Endothelial cell of umbilical vein (primary cell): ENCODE results near the gene SLC35G3. TPM values are rescaled to one million over a fixed set of nuclear protein-coding genes. Genes with fewer than 3 reads are reported as not detected.

Source experiments
- BruUV-seq: library from RNA; stranded (reverse); fragments of 400-500 nt; replicated peaks from 2 replicates; lab custom pipeline; 2021; lab: Mats Ljungman, UMichigan
- CTCF ChIA-PET: fragments of 300-600, 350-600 bp; sonication (Branson Sonifier 250); formaldehyde crosslinking; loops from one replicate; lab custom pipeline; 2021; ENCODE audit warnings: antibody characterized with exemption, inconsistent platforms; lab: Charles Lee
- POLR2A ChIA-PET: fragments of 300-600, 350-600 bp; sonication (Branson Sonifier 250); formaldehyde crosslinking; loops from one replicate; lab custom pipeline; 2021; ENCODE audit warnings: antibody characterized with exemption, inconsistent platforms; lab: Charles Lee
- DNase-seq: peaks from one replicate; pipeline ENCODE4 v3.0.0-alpha.2; 2011; ENCODE audit warnings: low read depth, low spot score
- FAIRE-seq: peaks from 2 replicates; lab custom pipeline; 2011; peaks lifted over from hg19 to GRCh38; lab: Jason Lieb, UNC
- H2AFZ ChIP-seq: 2 replicates; pipeline ENCODE4 v1.6.0; 2012; ENCODE audit warnings: low read depth, low read length, control low read depth, inconsistent platforms
- H3K27ac ChIP-seq: 2 replicates; pipeline ENCODE4 v1.5.1; 2011; ENCODE audit warnings: low read depth, mild to moderate bottlenecking, control low read depth, low read length, moderate library complexity; ENCODE audit not compliant: insufficient read depth
- H3K27me3 ChIP-seq, 2 experiments: 2 replicates each; pipeline versions ENCODE4 v1.6.0 to v1.6.1; 2011; ENCODE audit warnings: low read length in 2 of 2, mixed read lengths in 1 of 2; ENCODE audit not compliant: control insufficient read depth in 2 of 2, insufficient read depth in 2 of 2
- H3K36me3 ChIP-seq, 2 experiments: 2 replicates in 1 of 2; 3 replicates in 1 of 2; pipeline ENCODE4 v1.5.1; 2011; ENCODE audit warnings: low read length in 2 of 2, mild to moderate bottlenecking in 1 of 2, moderate library complexity in 1 of 2; ENCODE audit not compliant: control insufficient read depth in 2 of 2, insufficient read depth in 2 of 2; ENCODE audit errors: extremely low read depth in 1 of 2
- H3K4me1 ChIP-seq: 3 replicates; pipeline ENCODE4 v1.5.1; 2011; ENCODE audit warnings: mild to moderate bottlenecking, low read length; ENCODE audit not compliant: control insufficient read depth, insufficient read depth; ENCODE audit errors: extremely low read depth
- H3K4me2 ChIP-seq: 2 replicates; pipeline ENCODE4 v1.6.1; 2011; ENCODE audit warnings: low read length, control low read depth, mixed read lengths; ENCODE audit not compliant: insufficient read depth
- H3K4me3 ChIP-seq, 3 experiments: fragments of 200-600 bp in 1 of 3; sonication (generic), shearing (Covaris generic) in 1 of 3; replicated peaks in 1 of 3; 2 replicates each; pipeline ENCODE4 v1.5.1; 2011 to 2016; ENCODE audit warnings: control low read depth in 3 of 3, low read length in 3 of 3, mild to moderate bottlenecking in 2 of 3, inconsistent platforms in 1 of 3, low read depth in 1 of 3, moderate library complexity in 1 of 3; ENCODE audit not compliant: insufficient read depth in 1 of 3
- H3K79me2 ChIP-seq: 2 replicates; pipeline ENCODE4 v1.6.0; 2012; ENCODE audit warnings: low read length, inconsistent platforms; ENCODE audit not compliant: control insufficient read depth, insufficient read depth
- H3K9ac ChIP-seq: replicated peaks from 2 replicates; pipeline ENCODE3; 2011; ENCODE audit warnings: low read length, control low read depth; ENCODE audit not compliant: insufficient read depth; ENCODE audit errors: extremely low read depth
- H3K9me1 ChIP-seq: replicated peaks from 3 replicates; pipeline ENCODE4 v1.6.0; 2011; ENCODE audit warnings: mild to moderate bottlenecking, low read length; ENCODE audit not compliant: control insufficient read depth, insufficient read depth; ENCODE audit errors: extremely low read depth
- H3K9me3 ChIP-seq: replicated peaks from 2 replicates; pipeline ENCODE4 v1.5.1; 2012; ENCODE audit warnings: low read length, inconsistent platforms; ENCODE audit not compliant: control insufficient read depth, insufficient read depth
- H4K20me1 ChIP-seq: replicated peaks from 2 replicates; pipeline ENCODE3; 2011; ENCODE audit warnings: mild to moderate bottlenecking, low read length; ENCODE audit not compliant: control insufficient read depth, insufficient read depth; ENCODE audit errors: extremely low read depth
- CTCF ChIP-seq, 2 donors: IDR thresholded peaks; 1 replicate in 1 of 2; 2 replicates in 1 of 2; pipeline ENCODE4 v1.5.1; 2011; ENCODE audit warnings: low read length in 2 of 2, mild to moderate bottlenecking in 2 of 2, moderate library complexity in 2 of 2, control low read depth in 1 of 2, inconsistent platforms in 1 of 2, low read depth in 1 of 2; ENCODE audit not compliant: insufficient read depth in 1 of 2; ENCODE audit errors: extremely low read depth in 1 of 2
- FOS ChIP-seq: IDR thresholded peaks from 2 replicates; pipeline ENCODE4 v1.6.1; 2011; ENCODE audit warnings: mild to moderate bottlenecking, low read length, moderate library complexity, borderline replicate concordance; ENCODE audit not compliant: insufficient read depth
- MAX ChIP-seq: IDR thresholded peaks from 2 replicates; pipeline ENCODE4 v1.6.1; 2011; ENCODE audit not compliant: insufficient read depth, insufficient read length
- MYC ChIP-seq: IDR thresholded peaks from one replicate; pipeline ENCODE4 v1.6.1; 2011; ENCODE audit warnings: mild to moderate bottlenecking, low read depth, low read length
- dilution Hi-C: fragments of 300-500 bp; cut with MboI; formaldehyde crosslinking; loops from one replicate; pipeline ENCODE4 v1.15.0; 2019; ENCODE audit warnings: low sequenced_read_pairs; ENCODE audit not compliant: extremely low pct_ligation_motif_present
- intact Hi-C: fragments of 100-400 bp; cut with micrococcal nuclease; formaldehyde crosslinking; loops from one replicate; pipeline ENCODE4 v1.10.0; 2022
- polyA plus RNA-seq, 4 experiments: library from polyadenylated mRNA; depleted of rRNA in 3 of 4; stranded (reverse) in 3 of 4; unstranded in 1 of 4; fragments of >200 nt; gene quantifications; 2 replicates each; pipeline versions ENCODE4 v1.2.1 to v1.2.3, GENCODE V29; 2011 to 2012; ENCODE audit warnings: missing spikeins in 1 of 4
- total RNA-seq: library from RNA; stranded (reverse); gene quantifications from 2 replicates; pipeline ENCODE4 v1.2.3, GENCODE V29; 2021

SLC35G3 gene
- total and polyA plus RNA-seq, 2 donors (not counting 3 experiments of a cell fraction or from before 2014, with no cell fraction given) = not detected

- no peaks in the 10 kb centered on the region for H3K79me2 ChIP-seq
- no peak overlapping the region for H2AFZ ChIP-seq
- TF ChIP-seq FOS = no peak
- no peak for TF ChIP-seq CTCF (IDR thresholded peaks at IDR 0.05; ENCODE audit: extremely low read depth in 1 of 2, insufficient read depth in 1 of 2, low read depth in 1 of 2, low read length in 2 of 2)
- no peak for TF ChIP-seq MAX
- TF ChIP-seq MYC = no peak
- peaks cover 4 to 11% of the 10 kb centered on the region in 2 experiments for H3K27me3 ChIP-seq
- ChIA-PET POLR2A (no interaction called here), CTCF (no interaction called here)
- no peak overlapping the region for H3K4me2 ChIP-seq
- H4K20me1 ChIP-seq = no peaks in the 10 kb centered on the region
- intact Hi-C loops (no loop called here), dilution Hi-C loops (no loop called here)
- FAIRE-seq = no peak
- no peak overlapping the region for H3K27ac ChIP-seq
- BruUV-seq = no TSS peak
- H3K4me3 ChIP-seq = no peak overlapping the region
- no peaks in the 10 kb centered on the region for H3K9me3 ChIP-seq
- no peaks in the 10 kb centered on the region for H3K36me3 ChIP-seq
- no peaks in the 10 kb centered on the region for H3K4me1 ChIP-seq
- DNase-seq = no peak
- H3K9ac ChIP-seq = no peak overlapping the region
- H3K9me1 ChIP-seq = no peaks in the 10 kb centered on the region
Observed at GRCh38 chr17:35161281-35161761, 32.9 kb downstream of the SLC35G3 start.
